Upper lobe of right lung (tissue), 1 donor: Measurements from ENCODE around the gene ZNF385A. TPM values are rescaled to one million over a fixed set of nuclear protein-coding genes. Genes with fewer than 3 reads are reported as not detected.

Source experiments
- ATAC-seq: fragments of 200-7000 bp; cut with Tn5 transposase; one replicate; pipeline ENCODE4 v1.9.1; 2020; ENCODE audit warnings: mild to moderate bottlenecking, moderate library complexity
- DNase-seq: peaks from one replicate; pipeline ENCODE4 v3.0.0-alpha.2; 2020
- H3K27ac ChIP-seq: fragments of 200-600 bp; one replicate; pipeline ENCODE4 v1.8.0; 2022
- H3K27me3 ChIP-seq: fragments of 200-600 bp; one replicate; pipeline ENCODE4 v1.8.0; 2022; ENCODE audit warnings: mild to moderate bottlenecking
- H3K36me3 ChIP-seq: fragments of 200-600 bp; one replicate; pipeline ENCODE4 v1.8.0; 2022
- H3K4me1 ChIP-seq: fragments of 200-600 bp; one replicate; pipeline ENCODE4 v1.8.0; 2022
- H3K4me3 ChIP-seq: fragments of 200-600 bp; one replicate; pipeline ENCODE4 v1.8.0; 2022; ENCODE audit warnings: mild to moderate bottlenecking
- H3K9me3 ChIP-seq: fragments of 200-600 bp; one replicate; pipeline ENCODE4 v1.8.0; 2022
- intact Hi-C: fragments of 100-400 bp; cut with DNase I; formaldehyde crosslinking; loops from one replicate; pipeline ENCODE4 v1.11.0; 2022
- total RNA-seq: library from RNA; stranded (reverse); fragmentation: NEBNext Ultra II Directional; extraction: Animal tissue kit (Norgen Biotek cat#: 25700); gene quantifications from one replicate; pipeline ENCODE4 v1.2.1, GENCODE V29; 2021
- TF ChIP-seq, protein P1 (sequence below): fragments of 200-600 bp; IDR thresholded peaks from one replicate; pipeline ENCODE4 v1.8.0; 2022; ENCODE audit warnings: antibody characterized with exemption
- donor health status: DM: no; HTN: yes; CAD: no; lungs with severe emphysema.

ZNF385A gene
- total RNA-seq, 1 donor from 2014 or later: 26.6 TPM

DNA sequence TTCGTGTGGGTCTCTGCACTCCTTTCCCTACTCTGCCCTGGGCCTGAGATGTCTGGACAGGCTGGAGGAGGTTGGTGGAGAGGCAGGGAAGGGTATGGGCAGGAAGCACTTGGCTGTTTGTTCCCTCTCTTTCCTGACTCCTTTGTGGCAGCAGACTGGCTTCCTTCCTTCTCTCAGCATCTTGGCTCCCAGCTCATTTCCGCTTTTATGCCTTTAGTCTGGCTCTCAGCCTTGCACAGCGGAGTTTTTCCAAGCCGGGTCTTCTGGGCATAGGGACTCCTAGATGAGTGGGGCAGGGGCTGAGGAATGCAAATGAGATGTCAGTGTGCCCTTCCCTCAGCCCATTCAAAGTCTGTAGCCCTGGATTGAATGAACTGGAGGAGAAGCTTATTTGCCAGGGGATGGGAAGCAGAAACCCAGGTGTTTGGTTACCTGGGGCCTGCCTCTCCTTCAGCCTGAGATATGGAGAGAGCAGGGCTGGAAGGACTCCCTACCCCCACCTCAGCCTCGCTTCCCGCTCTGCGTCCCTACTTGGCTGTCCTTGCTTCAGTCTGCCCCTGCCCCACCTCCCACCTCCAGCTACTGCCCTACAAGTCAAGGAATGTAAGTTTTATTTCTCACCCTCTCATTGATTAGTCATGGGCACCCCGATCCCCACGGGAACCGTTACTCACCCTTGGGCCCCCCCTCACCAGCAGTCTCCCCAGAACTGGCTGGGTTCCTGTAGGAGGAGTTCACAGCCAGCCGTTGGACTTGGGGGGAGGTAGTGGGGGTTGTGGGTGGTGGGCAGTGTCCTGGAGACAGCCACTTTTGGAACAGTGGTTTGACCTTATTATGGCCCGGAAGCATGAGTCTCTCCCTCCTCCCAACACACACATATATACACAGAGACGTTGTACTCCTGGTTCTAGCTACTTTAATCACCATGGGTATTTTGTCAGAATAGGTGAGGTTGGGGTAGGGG is 43.8 kb upstream of the ZNF385A start:
- intact Hi-C loops: no loop called here
- Histone ChIP-seq H3K4me3 (no peak overlapping the region), H3K9me3 (no peaks in the 10 kb centered on the region), H3K4me1 (peaks cover 30% of the 10 kb centered on the region), H3K36me3 (no peaks in the 10 kb centered on the region), H3K27ac (peak overlapping the region; percentile 68), H3K27me3 (no peaks in the 10 kb centered on the region)
- DNase-seq (no peak), ATAC-seq (peak; percentile 59)
- TF ChIP-seq, protein P1, sequence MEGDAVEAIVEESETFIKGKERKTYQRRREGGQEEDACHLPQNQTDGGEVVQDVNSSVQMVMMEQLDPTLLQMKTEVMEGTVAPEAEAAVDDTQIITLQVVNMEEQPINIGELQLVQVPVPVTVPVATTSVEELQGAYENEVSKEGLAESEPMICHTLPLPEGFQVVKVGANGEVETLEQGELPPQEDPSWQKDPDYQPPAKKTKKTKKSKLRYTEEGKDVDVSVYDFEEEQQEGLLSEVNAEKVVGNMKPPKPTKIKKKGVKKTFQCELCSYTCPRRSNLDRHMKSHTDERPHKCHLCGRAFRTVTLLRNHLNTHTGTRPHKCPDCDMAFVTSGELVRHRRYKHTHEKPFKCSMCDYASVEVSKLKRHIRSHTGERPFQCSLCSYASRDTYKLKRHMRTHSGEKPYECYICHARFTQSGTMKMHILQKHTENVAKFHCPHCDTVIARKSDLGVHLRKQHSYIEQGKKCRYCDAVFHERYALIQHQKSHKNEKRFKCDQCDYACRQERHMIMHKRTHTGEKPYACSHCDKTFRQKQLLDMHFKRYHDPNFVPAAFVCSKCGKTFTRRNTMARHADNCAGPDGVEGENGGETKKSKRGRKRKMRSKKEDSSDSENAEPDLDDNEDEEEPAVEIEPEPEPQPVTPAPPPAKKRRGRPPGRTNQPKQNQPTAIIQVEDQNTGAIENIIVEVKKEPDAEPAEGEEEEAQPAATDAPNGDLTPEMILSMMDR: no peak

DNA sequence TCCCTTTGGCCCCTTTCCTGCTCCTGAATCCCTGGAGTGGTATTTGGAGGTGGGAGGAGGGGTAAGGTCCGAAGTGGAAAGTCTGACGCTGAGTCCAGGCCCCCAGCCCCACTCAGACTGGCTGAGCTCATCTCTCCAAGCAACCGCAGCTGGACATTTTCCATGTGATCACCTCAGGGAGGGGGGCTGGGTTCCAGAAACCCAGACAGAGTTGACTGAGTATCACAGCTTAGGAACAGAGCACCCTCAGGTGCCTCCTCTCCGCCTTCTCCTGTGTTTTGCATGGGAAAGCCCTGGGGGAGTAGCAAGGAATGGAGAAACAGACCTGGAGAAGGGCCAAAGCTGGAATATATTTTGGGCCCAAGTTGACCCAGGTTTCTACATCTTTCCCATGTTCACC is 42.6 kb upstream of the ZNF385A start:
- ATAC-seq (no peak), DNase-seq (no peak)
- peak overlapping the region; percentile 51 for H3K27ac ChIP-seq
- H3K36me3 ChIP-seq: no peaks in the 10 kb centered on the region
- no peaks in the 10 kb centered on the region for H3K27me3 ChIP-seq
- H3K4me3 ChIP-seq: no peak overlapping the region
- intact Hi-C loops: no loop called here
- H3K4me1 ChIP-seq: peaks cover 25% of the 10 kb centered on the region
- TF ChIP-seq, protein P1: no peak
- H3K9me3 ChIP-seq: no peaks in the 10 kb centered on the region

DNA sequence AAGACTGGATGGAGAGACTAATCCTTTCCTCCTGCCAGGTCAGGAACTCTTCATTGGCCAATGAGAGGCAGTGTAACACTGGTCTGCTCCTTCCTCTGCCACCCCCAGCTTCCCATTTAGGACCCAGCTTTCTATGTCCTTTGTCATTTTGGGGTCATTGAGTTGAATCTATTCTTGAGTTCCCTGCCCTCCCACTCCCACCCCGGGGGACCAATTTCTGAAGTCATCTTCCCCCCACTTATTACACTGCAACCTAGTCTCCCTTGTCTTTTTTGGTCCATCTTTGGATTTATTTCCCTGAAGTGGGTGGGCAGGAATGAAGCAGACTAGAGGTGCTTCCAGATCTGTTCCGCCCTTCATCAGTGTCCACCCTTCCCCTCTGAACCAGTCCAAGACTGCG is 42.2 kb upstream of the ZNF385A start:
- TF ChIP-seq, protein P1: no peak
- peaks cover 21% of the 10 kb centered on the region for H3K4me1 ChIP-seq
- no peak for ATAC-seq
- peak overlapping the region; percentile 51 for H3K27ac ChIP-seq
- H3K36me3 ChIP-seq: no peaks in the 10 kb centered on the region
- no peaks in the 10 kb centered on the region for H3K9me3 ChIP-seq
- intact Hi-C loops: no loop called here
- no peaks in the 10 kb centered on the region for H3K27me3 ChIP-seq
- no peak for DNase-seq
- no peak overlapping the region for H3K4me3 ChIP-seq

DNA sequence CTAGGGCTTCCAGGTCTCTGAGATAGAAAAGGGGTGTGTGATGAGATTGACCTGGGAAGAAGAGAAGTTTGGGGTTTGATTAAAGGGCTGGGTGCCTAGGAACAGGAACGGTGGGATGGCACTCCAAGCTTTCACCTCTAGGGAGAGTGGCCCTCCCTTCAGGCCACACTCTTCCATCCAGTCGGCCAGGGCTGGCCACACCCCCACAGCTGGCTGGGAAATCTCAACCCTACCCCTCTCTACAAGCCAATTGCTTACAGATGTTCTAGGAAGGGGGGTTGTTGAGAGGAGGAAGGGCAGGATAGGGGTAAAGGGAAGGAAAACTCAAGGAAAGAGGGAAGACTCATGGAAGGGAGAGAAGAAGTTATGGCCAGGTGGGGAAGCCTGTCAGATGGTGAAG is 41.2 kb upstream of the ZNF385A start:
- H3K27ac ChIP-seq: no peak overlapping the region
- H3K27me3 ChIP-seq: no peaks in the 10 kb centered on the region
- H3K4me1 ChIP-seq: peaks cover 14% of the 10 kb centered on the region
- TF ChIP-seq, protein P1: no peak
- no peak overlapping the region for H3K4me3 ChIP-seq
- intact Hi-C loops: no loop called here
- no peaks in the 10 kb centered on the region for H3K9me3 ChIP-seq
- no peaks in the 10 kb centered on the region for H3K36me3 ChIP-seq
- ATAC-seq (no peak), DNase-seq (no peak)

DNA sequence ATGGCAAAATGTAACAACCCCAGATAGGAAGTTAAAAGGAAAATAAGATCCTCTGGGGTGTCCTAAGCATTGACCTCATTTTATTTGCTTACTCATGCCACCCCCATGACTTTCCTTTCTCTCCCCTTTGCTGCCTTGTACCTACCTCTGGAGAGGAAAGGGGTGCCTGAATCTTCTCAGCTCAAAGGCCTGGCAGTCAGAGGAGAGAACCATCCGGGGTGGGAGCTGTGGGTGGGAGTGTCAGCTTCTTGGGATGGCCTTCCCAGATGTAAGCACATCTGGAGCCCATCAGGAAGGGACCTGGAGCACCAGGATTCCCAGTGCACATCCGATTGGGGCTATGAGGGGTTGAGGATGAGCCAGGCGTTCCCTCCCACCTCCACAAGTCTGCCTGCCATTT is 39.7 kb upstream of the ZNF385A start:
- no peaks in the 10 kb centered on the region for H3K27me3 ChIP-seq
- H3K4me3 ChIP-seq: no peak overlapping the region
- ATAC-seq: no peak
- intact Hi-C loops: no loop called here
- H3K4me1 ChIP-seq: peaks cover 15% of the 10 kb centered on the region
- H3K36me3 ChIP-seq: no peaks in the 10 kb centered on the region
- TF ChIP-seq, protein P1: no peak
- no peak for DNase-seq
- H3K27ac ChIP-seq: no peak overlapping the region
- H3K9me3 ChIP-seq: no peaks in the 10 kb centered on the region
